HEK293 (cell line): ENCODE data around the gene ARMC3.

Experiments
- CTCF ChIA-PET: fragments of 350-600 bp; formaldehyde crosslinking; extraction: SDS; loops from one replicate; lab custom pipeline; 2021; ENCODE audit warnings: antibody characterized with exemption; lab: Yijun Ruan, JAX
- POLR2A ChIA-PET: fragments of 300-600 bp; formaldehyde crosslinking; extraction: SDS; loops from one replicate; lab custom pipeline; 2020; ENCODE audit warnings: antibody characterized with exemption, inconsistent platforms; lab: Yijun Ruan, JAX
- H3K27ac ChIP-seq: fragments of 200-500 bp; sonication (Bioruptor generic); 2 replicates; pipeline ENCODE4 v1.5.1; 2014; ENCODE audit warnings: low read depth, low read length, control low read depth, inconsistent platforms; ENCODE audit errors: extremely low read depth
- H3K36me3 ChIP-seq, 2 experiments: fragments of 200-500 bp in 1 of 2; sonication (Bioruptor generic) in 1 of 2; 1 replicate in 1 of 2; 2 replicates in 1 of 2; pipeline ENCODE4 v1.5.1; 2014 to 2017; ENCODE audit warnings: inconsistent platforms in 2 of 2, low read length in 2 of 2; ENCODE audit not compliant: control insufficient read depth in 2 of 2, insufficient read depth in 1 of 2
- H3K4me1 ChIP-seq: fragments of 200-500 bp; sonication (Bioruptor generic); 2 replicates; pipeline ENCODE4 v1.5.1; 2014; ENCODE audit warnings: mild to moderate bottlenecking, low read length, inconsistent platforms; ENCODE audit not compliant: control insufficient read depth, insufficient read depth
- H3K4me3 ChIP-seq: 2 replicates; pipeline ENCODE4 v1.5.1; 2011; ENCODE audit warnings: low read depth, mild to moderate bottlenecking, control low read depth, low read length, moderate library complexity
- H3K9me3 ChIP-seq: fragments of 200-500 bp; sonication (Bioruptor generic); 2 replicates; pipeline ENCODE4 v1.5.1; 2014; ENCODE audit warnings: low read depth, low read length, inconsistent platforms; ENCODE audit not compliant: control insufficient read depth, insufficient read depth
- KLF16 ChIP-seq: fragments of 450-650 bp; formaldehyde crosslinking; IDR thresholded peaks from 2 replicates; pipeline ENCODE4 v1.5.1; 2017; ENCODE audit warnings: missing biosample characterization, missing genetic modification characterization
- PRDM6 ChIP-seq: fragments of 450-650 bp; formaldehyde crosslinking; IDR thresholded peaks from 2 replicates; pipeline ENCODE4 v1.5.1; 2017; ENCODE audit warnings: missing biosample characterization, missing genetic modification characterization
- TSHZ1 ChIP-seq: fragments of 450-650 bp; formaldehyde crosslinking; IDR thresholded peaks from 2 replicates; pipeline ENCODE4 v1.5.1; 2016; ENCODE audit warnings: missing biosample characterization, missing genetic modification characterization, borderline replicate concordance
- YY2 ChIP-seq: fragments of 450-650 bp; formaldehyde crosslinking; IDR thresholded peaks from 2 replicates; pipeline ENCODE4 v1.5.1; 2016; ENCODE audit warnings: missing biosample characterization, missing genetic modification characterization
- ZEB2 ChIP-seq: fragments of 450-650 bp; formaldehyde crosslinking; IDR thresholded peaks from 2 replicates; pipeline ENCODE4 v1.5.1; 2016; ENCODE audit warnings: missing biosample characterization, missing genetic modification characterization
- ZFP37 ChIP-seq: fragments of 450-650 bp; formaldehyde crosslinking; IDR thresholded peaks from 2 replicates; pipeline ENCODE4 v1.5.1; 2016; ENCODE audit warnings: missing biosample characterization, missing genetic modification characterization
- ZFP69B ChIP-seq: fragments of 450-650 bp; formaldehyde crosslinking; IDR thresholded peaks from 2 replicates; pipeline ENCODE4 v1.5.1; 2016; ENCODE audit warnings: missing biosample characterization, missing genetic modification characterization
- ZNF148 ChIP-seq: fragments of 450-650 bp; formaldehyde crosslinking; IDR thresholded peaks from 2 replicates; pipeline ENCODE4 v1.5.0; 2017; ENCODE audit warnings: missing biosample characterization, missing genetic modification characterization, borderline replicate concordance
- ZNF175 ChIP-seq: fragments of 450-650 bp; formaldehyde crosslinking; IDR thresholded peaks from 2 replicates; pipeline ENCODE4 v1.5.1; 2016; ENCODE audit warnings: missing biosample characterization, missing genetic modification characterization
- ZNF184 ChIP-seq: fragments of 450-650 bp; IDR thresholded peaks from 2 replicates; pipeline ENCODE4 v1.5.1; 2018; ENCODE audit warnings: missing biosample characterization, mild to moderate bottlenecking, missing genetic modification characterization
- ZNF239 ChIP-seq: fragments of 450-650 bp; formaldehyde crosslinking; IDR thresholded peaks from 2 replicates; pipeline ENCODE4 v1.5.1; 2016; ENCODE audit warnings: missing biosample characterization, missing genetic modification characterization
- ZNF488 ChIP-seq: fragments of 450-650 bp; formaldehyde crosslinking; IDR thresholded peaks from 2 replicates; pipeline ENCODE4 v1.5.1; 2016; ENCODE audit warnings: missing biosample characterization, missing genetic modification characterization
- ZNF521 ChIP-seq: fragments of 450-650 bp; formaldehyde crosslinking; IDR thresholded peaks from 2 replicates; pipeline ENCODE4 v1.5.1; 2017; ENCODE audit warnings: missing biosample characterization, mild to moderate bottlenecking, missing genetic modification characterization
- ZNF544 ChIP-seq: fragments of 450-650 bp; formaldehyde crosslinking; IDR thresholded peaks from 2 replicates; pipeline ENCODE4 v1.5.0; 2017; ENCODE audit warnings: missing biosample characterization, missing genetic modification characterization
- ZNF629 ChIP-seq: fragments of 450-650 bp; formaldehyde crosslinking; IDR thresholded peaks from 2 replicates; pipeline ENCODE4 v1.5.1; 2017; ENCODE audit warnings: missing biosample characterization, missing genetic modification characterization

Gene ARMC3

GRCh38 chr10:22911889-22912762 is 15.7 kb upstream of the ARMC3 start (continued):
- TF ChIP-seq ZNF239 (tag by site-specific recombination) (no peak), ZFP69B (tag by site-specific recombination) (0 out of 2 replicates have a peak, but pooled peaks have one; percentile 43), ZNF629 (tag by site-specific recombination) (peak; percentile 88)

- H3K9me3 ChIP-seq: no peaks in the 10 kb centered on the region
- no peak overlapping the region for H3K4me3 ChIP-seq
- H3K27ac ChIP-seq: peak overlapping the region; percentile 86
- no peaks in the 10 kb centered on the region for H3K36me3 ChIP-seq
- TF ChIP-seq ZNF148 (no peak), TSHZ1 (tag by site-specific recombination) (no peak), ZNF521 (tag by site-specific recombination) (no peak), ZNF175 (no peak), YY2 (tag by site-specific recombination) (no peak), ZNF184 (tag by site-specific recombination) (no peak), KLF16 (no peak), ZFP37 (tag by site-specific recombination) (no peak), ZNF544 (tag by site-specific recombination) (no peak), ZNF488 (tag by site-specific recombination) (no peak)
- ChIA-PET POLR2A (interaction anchor here (0.6 kb wide), 1 partner anchor 9 kb away, joined by 4 read pairs; no protein-coding TSS in a partner anchor), CTCF (interaction anchor here (0.5 kb wide), 1 partner anchor 14 kb away, joined by 5 read pairs; no protein-coding TSS in a partner anchor)
- H3K4me1 ChIP-seq: peaks cover 13% of the 10 kb centered on the region
Observed at GRCh38 chr10:22912763-22913384, 15.0 kb upstream of the ARMC3 start.

- POLR2A ChIA-PET: interaction anchor here (0.6 kb wide), 1 partner anchor 10 kb away, joined by 4 read pairs; no protein-coding TSS in a partner anchor
Observed at GRCh38 chr10:22913474-22914092, 14.3 kb upstream of the ARMC3 start.

More at GRCh38 chr10:22913474-22914092, 14.3 kb upstream of the ARMC3 start:
- peak; percentile 25; the same call in 1 of the 2 replicates for TF ChIP-seq ZEB2 (tag by site-specific recombination)
- no peak for TF ChIP-seq ZNF184 (tag by site-specific recombination)
- TF ChIP-seq PRDM6 (tag by site-specific recombination): peak; percentile 65; the same call in 1 of the 2 replicates
- H3K4me1 ChIP-seq: peaks cover 13% of the 10 kb centered on the region
- H3K9me3 ChIP-seq: no peaks in the 10 kb centered on the region
- no peak overlapping the region for H3K4me3 ChIP-seq
- H3K36me3 ChIP-seq: no peaks in the 10 kb centered on the region
- CTCF ChIA-PET: interaction anchor here (0.5 kb wide), 1 partner anchor 1570 kb away, joined by 4 read pairs; no protein-coding TSS in a partner anchor
- H3K27ac ChIP-seq: no peak overlapping the region
